ENCODE results near the gene CADM2. TPM values are rescaled to one million over a fixed set of nuclear protein-coding genes. Genes with fewer than 3 reads are reported as not detected.

The CADM2 gene
- total RNA-seq, 1 experiment from 2014 or later: not detected

DNA sequence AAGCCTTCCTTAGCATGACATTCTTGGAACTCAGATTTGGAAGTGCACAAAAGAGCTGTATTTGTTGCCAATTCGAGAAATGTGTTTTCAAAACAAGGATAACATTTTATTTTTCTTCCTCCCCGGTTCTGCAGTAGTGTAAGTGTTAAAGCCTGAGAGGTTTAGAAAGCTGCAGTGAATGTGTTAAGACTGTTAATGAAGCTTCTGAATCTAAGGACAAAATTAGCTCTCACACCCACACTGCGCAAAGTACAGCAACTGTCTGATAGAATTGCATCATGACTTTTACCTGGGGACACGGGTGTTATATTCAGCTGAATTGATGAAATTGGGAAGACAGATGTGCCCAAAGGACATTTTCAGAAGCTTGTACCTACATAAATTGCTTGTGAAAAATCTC lies 344.4 kb downstream of the CADM2 start:
- Mint-ChIP-seq H3K9me3 (ENCODE audit: unreplicated experiment) (no peaks in the 10 kb centered on the region), H3K4me1 (ENCODE audit: low read depth, unreplicated experiment) (no peaks in the 10 kb centered on the region), H3K27me3 (ENCODE audit: insufficient read depth, unreplicated experiment) (no peaks in the 10 kb centered on the region), H3K27ac (ENCODE audit: unreplicated experiment) (no peak overlapping the region), H3K36me3 (ENCODE audit: insufficient read depth, unreplicated experiment) (no peaks in the 10 kb centered on the region), H3K4me3 (ENCODE audit: unreplicated experiment) (no peak overlapping the region)
- ChIA-PET CTCF (no interaction called here), POLR2A (no interaction called here)
- Histone ChIP-seq H3K9me3 (no peaks in the 10 kb centered on the region), H3K4me1 (no peaks in the 10 kb centered on the region), H3K36me3 (ENCODE audit: control insufficient read depth, insufficient read depth, low read length) (no peaks in the 10 kb centered on the region), H3K27me3 (replicated peaks; ENCODE audit: control insufficient read depth, insufficient read depth, low read length) (no peaks in the 10 kb centered on the region), H3K4me3 (ENCODE audit: low read depth, low read length) (no peak overlapping the region)
- no TSS peak for BruUV-seq (replicated peaks)
- intact Hi-C loops (cut with micrococcal nuclease; ENCODE audit: unreplicated experiment): no loop called here
- DNase-seq: no peak
- no peak for TF ChIP-seq CTCF (IDR thresholded peaks at IDR 0.05; ENCODE audit: insufficient read depth in 1 of 2, low read depth in 1 of 2, low read length in 1 of 2, severe bottlenecking in 1 of 2, unreplicated experiment in 1 of 2)

- peak in 1 of 2 experiments; percentile 20 for DNase-seq
These were observed 345.7 kb downstream of the CADM2 start for GRCh38 chr3:85304360-85304964.

DNA sequence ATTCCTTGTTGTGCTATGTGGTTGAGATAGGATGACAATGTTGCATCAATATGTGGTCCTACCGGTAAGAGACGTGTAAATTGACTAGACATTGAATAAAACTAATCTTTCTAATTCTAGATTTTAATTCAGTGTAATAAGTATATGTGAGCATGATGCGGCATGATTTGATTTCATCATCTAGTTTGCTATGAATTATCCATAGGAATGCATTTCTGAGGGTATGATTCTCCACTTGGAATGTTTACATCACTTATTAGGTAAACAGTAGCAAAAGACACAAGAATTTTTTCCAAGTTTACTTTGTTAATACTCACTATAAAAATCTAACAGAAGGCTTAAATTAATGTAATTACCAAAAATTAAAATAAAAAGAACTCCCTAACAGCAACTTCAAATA lies 353.5 kb downstream of the CADM2 start:
- H3K9me3 ChIP-seq: no peaks in the 10 kb centered on the region
- no peaks in the 10 kb centered on the region for H3K9me3 Mint-ChIP-seq (ENCODE audit: unreplicated experiment)
- no TSS peak for BruUV-seq (replicated peaks)
- CTCF ChIA-PET: no interaction called here
- no peak overlapping the region for H3K27ac Mint-ChIP-seq (ENCODE audit: unreplicated experiment)
- H3K4me3 Mint-ChIP-seq (ENCODE audit: unreplicated experiment): no peak overlapping the region
- H3K36me3 ChIP-seq (ENCODE audit: control insufficient read depth, insufficient read depth, low read length): no peaks in the 10 kb centered on the region
- no peaks in the 10 kb centered on the region for H3K27me3 ChIP-seq (replicated peaks; ENCODE audit: control insufficient read depth, insufficient read depth, low read length)
- no peak for DNase-seq
- no peaks in the 10 kb centered on the region for H3K27me3 Mint-ChIP-seq (ENCODE audit: insufficient read depth, unreplicated experiment)
- no peaks in the 10 kb centered on the region for H3K36me3 Mint-ChIP-seq (ENCODE audit: insufficient read depth, unreplicated experiment)
- intact Hi-C loops (cut with micrococcal nuclease; ENCODE audit: unreplicated experiment): no loop called here
- H3K4me1 ChIP-seq: no peaks in the 10 kb centered on the region
- no peaks in the 10 kb centered on the region for H3K4me1 Mint-ChIP-seq (ENCODE audit: low read depth, unreplicated experiment)
- H3K4me3 ChIP-seq (ENCODE audit: low read depth, low read length): no peak overlapping the region
- POLR2A ChIA-PET: no interaction called here
- no peak for TF ChIP-seq CTCF (IDR thresholded peaks at IDR 0.05; ENCODE audit: insufficient read depth in 1 of 2, low read depth in 1 of 2, low read length in 1 of 2, severe bottlenecking in 1 of 2, unreplicated experiment in 1 of 2)

More at GRCh38 chr3:85304360-85304964, 345.7 kb downstream of the CADM2 start:
- Mint-ChIP-seq H3K36me3 (ENCODE audit: insufficient read depth, unreplicated experiment) (no peaks in the 10 kb centered on the region), H3K4me1 (ENCODE audit: low read depth, unreplicated experiment) (no peaks in the 10 kb centered on the region), H3K4me3 (ENCODE audit: unreplicated experiment) (no peak overlapping the region), H3K27ac (ENCODE audit: unreplicated experiment) (no peak overlapping the region), H3K9me3 (ENCODE audit: unreplicated experiment) (no peaks in the 10 kb centered on the region), H3K27me3 (ENCODE audit: insufficient read depth, unreplicated experiment) (no peaks in the 10 kb centered on the region)
- Histone ChIP-seq H3K4me1 (no peaks in the 10 kb centered on the region), H3K9me3 (no peaks in the 10 kb centered on the region), H3K27me3 (replicated peaks; ENCODE audit: control insufficient read depth, insufficient read depth, low read length) (no peaks in the 10 kb centered on the region), H3K4me3 (ENCODE audit: low read depth, low read length) (no peak overlapping the region), H3K36me3 (ENCODE audit: control insufficient read depth, insufficient read depth, low read length) (no peaks in the 10 kb centered on the region)
- CTCF ChIA-PET: no interaction called here
- no TSS peak for BruUV-seq (replicated peaks)
- POLR2A ChIA-PET: no interaction called here
- peak in 1 of 2 experiments; percentile 43 for TF ChIP-seq CTCF (IDR thresholded peaks at IDR 0.05; ENCODE audit: insufficient read depth in 1 of 2, low read depth in 1 of 2, low read length in 1 of 2, severe bottlenecking in 1 of 2, unreplicated experiment in 1 of 2)
- intact Hi-C loops (cut with micrococcal nuclease; ENCODE audit: unreplicated experiment): loop anchor here (1.0 kb wide), 3 partner anchors 39 to 272 kb away; no protein-coding TSS in a partner anchor

All from Caco-2 (cell line).